Measurements from ENCODE around the gene SHROOM3. TPM values are rescaled to one million over a fixed set of nuclear protein-coding genes. Genes with fewer than 3 reads are reported as not detected.

Gene SHROOM3
- total RNA-seq, 2 donors from 2014 or later = not detected

DNA sequence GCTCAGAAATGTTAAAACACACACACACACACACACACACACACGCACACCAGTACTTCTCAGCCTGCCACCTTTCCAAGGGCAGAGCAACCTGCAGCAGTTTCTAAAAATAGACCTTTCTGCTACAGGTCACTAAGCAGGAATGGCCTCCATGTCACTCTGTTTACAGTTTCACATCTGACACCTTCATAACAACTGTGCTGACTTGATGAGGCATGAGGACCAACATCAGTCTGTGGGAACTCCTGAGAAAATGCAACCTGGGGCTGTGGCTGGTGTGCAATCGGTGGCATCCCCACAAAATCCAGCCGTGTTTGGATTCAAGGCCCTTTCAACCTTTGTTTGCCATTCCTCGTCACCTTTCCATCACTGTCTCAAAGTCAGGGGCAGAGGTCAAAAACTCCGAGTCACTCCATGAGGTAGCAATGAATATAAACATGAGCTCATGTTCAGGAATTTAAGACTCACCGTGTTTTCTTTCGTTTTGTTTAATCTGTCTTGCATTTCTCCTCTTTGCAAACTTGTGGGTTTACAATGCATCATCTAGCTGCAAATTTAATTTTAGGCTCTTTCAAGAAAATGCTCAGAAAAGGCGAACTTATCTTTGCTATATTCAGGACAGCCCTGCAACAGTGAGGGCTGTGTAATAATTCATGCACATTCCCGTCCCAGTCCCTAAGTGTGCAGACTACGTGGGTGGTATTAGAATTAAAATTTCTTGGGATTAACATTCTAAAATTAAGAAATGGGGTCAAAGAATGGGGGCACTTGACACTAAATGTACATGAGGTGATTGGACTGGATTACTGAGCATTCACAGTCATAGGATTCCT is 135.3 kb downstream of the SHROOM3 start:
- Mint-ChIP-seq H3K9me3 (no peaks in the 10 kb centered on the region), H3K36me3 (ENCODE audit: low read depth) (no peaks in the 10 kb centered on the region), H3K27me3 (peaks cover 30% of the 10 kb centered on the region), H3K4me1 (no peaks in the 10 kb centered on the region), H3K27ac (no peak overlapping the region), H3K4me3 (no peak overlapping the region)
- no peak for ATAC-seq (replicated peaks)

DNA sequence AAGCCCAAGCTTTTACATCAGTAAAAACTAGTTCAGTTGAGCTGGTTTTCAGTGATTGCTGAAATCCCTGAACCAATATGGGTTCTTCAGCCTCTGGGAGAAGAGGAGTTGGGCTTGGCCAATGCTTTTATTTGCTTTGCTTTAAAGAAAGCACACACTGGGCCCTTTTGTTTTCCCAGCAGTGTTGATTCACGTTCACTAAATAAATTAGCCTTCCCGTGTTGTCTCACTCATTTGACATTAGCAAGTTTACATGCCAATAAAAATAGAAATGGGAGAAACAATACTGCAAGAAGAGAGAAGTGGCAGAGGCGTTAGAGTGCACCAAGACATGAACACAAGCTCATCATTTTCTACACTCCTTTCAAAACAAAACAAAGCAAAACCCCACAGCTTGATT is 136.2 kb downstream of the SHROOM3 start:
- ATAC-seq (replicated peaks) = no peak
- Mint-ChIP-seq H3K4me1 (no peaks in the 10 kb centered on the region), H3K36me3 (ENCODE audit: low read depth) (no peaks in the 10 kb centered on the region), H3K9me3 (no peaks in the 10 kb centered on the region), H3K27ac (no peak overlapping the region), H3K4me3 (no peak overlapping the region), H3K27me3 (peaks cover 30% of the 10 kb centered on the region)

DNA sequence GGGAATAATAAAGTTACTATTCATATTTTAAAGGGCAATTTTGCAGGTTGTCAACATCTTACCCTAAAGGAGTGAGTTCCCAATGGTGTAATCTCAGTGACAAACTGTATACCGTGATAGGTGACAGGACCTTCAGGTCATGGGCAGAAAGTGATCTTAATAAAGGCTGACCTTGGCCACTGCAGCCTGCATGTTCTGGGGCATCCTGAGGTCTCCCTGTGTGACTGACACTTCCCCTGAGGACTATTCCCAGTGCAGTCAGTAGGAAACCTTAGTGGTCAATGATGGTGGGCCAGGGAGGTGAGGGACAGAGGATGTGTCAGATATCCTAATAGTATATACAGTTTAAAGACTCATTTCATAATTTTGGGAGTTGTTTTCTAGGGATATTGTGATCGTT is 137.2 kb downstream of the SHROOM3 start:
- no peak for ATAC-seq (replicated peaks)
- Mint-ChIP-seq H3K4me3 (no peak overlapping the region), H3K27ac (no peak overlapping the region), H3K27me3 (peaks cover 25% of the 10 kb centered on the region), H3K36me3 (ENCODE audit: low read depth) (no peaks in the 10 kb centered on the region), H3K9me3 (no peaks in the 10 kb centered on the region), H3K4me1 (no peaks in the 10 kb centered on the region)

DNA sequence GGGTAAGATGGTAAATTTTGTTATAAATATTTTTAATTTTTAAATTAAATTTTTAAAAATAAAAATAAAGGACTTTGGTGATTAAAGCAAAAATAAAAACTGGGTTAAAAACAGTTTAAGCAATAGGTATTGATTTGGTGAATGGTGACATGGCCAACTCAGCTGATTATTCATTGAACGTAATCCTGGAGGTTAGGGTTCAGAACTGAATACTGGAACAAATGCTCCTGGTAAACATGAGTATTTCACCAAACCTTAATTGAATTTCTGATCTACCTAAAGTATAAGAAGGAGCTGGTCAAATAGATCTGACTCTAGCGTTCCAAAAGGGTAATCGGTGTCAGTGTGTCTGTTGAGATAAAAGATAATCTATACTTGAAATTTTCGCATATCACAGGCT is 141.8 kb downstream of the SHROOM3 start:
- Mint-ChIP-seq H3K36me3 (ENCODE audit: low read depth) (no peaks in the 10 kb centered on the region), H3K4me1 (no peaks in the 10 kb centered on the region), H3K4me3 (no peak overlapping the region), H3K9me3 (no peaks in the 10 kb centered on the region), H3K27me3 (peaks cover 21% of the 10 kb centered on the region), H3K27ac (no peak overlapping the region)
- no peak for ATAC-seq (replicated peaks)

DNA sequence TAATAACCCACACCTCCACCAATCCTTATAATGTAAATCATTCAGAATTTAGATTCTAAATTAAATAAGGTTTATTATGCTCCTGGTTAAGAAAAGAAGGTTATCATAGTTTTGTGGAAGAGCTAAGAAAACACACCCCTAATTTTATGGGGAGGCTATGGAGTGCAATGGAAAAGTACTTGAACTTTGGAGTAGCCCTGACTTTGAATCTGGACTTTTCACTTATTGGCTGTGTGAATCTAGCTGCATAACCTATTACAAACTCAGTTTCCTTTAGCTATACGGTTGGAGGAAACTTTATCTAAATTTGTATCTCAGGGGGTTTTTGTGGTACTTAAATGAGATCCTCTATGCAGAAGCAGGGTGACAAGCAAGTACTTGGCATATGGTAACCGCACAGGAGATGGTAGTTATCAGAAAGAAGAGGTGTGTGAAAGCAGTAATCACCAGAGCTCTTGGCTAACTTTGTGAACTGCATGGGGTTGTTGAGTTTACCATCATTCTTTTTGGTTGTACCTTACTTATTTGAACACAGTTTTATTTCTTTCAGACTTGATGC is 143.1 kb downstream of the SHROOM3 start:
- Mint-ChIP-seq H3K27ac (no peak overlapping the region), H3K9me3 (no peaks in the 10 kb centered on the region), H3K4me3 (no peak overlapping the region), H3K4me1 (no peaks in the 10 kb centered on the region), H3K27me3 (peaks cover 25% of the 10 kb centered on the region), H3K36me3 (ENCODE audit: low read depth) (no peaks in the 10 kb centered on the region)
- ATAC-seq (replicated peaks) = no peak

DNA sequence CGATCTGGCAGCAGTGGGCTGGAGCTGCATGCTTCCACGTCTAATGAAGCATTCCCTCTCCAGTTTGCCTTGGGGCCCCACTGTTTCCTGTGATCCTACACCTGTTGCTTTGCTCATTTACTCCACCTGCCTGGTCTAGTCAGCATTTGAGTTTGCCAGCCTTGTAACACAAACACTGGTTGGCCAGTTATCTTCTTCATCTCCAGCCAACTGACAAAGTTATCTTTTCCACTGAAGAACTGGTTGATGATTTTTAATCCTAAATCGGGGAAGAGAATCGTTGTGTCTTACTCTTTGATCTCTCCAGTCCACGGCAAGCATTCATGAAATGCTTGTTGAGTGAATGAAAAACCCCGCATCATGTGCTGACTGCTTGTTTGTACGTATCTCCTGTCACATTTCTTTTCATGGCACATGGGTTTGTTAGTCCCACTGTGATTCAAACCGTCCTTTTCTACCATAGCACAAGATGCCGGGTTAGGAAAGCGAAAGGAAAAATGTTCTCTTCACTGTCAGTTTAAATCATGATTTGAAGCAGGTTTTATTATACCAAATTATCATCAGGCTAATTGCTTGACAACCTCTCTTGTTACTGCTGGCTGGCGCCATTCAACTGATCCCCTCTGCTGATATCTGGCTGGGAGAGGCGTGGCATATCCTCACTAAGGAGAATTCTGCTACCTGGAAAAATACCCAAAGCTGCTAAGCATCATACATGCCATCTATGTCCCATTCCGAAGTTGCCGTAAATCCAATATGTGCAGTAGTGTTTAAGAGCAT is 144.8 kb downstream of the SHROOM3 start:
- ATAC-seq (replicated peaks) = no peak
- no peak overlapping the region for H3K27ac Mint-ChIP-seq
- H3K4me1 Mint-ChIP-seq = no peaks in the 10 kb centered on the region
- no peaks in the 10 kb centered on the region for H3K36me3 Mint-ChIP-seq (ENCODE audit: low read depth)
- peaks cover 25% of the 10 kb centered on the region for H3K27me3 Mint-ChIP-seq
- no peaks in the 10 kb centered on the region for H3K9me3 Mint-ChIP-seq
- H3K4me3 Mint-ChIP-seq = no peak overlapping the region

DNA sequence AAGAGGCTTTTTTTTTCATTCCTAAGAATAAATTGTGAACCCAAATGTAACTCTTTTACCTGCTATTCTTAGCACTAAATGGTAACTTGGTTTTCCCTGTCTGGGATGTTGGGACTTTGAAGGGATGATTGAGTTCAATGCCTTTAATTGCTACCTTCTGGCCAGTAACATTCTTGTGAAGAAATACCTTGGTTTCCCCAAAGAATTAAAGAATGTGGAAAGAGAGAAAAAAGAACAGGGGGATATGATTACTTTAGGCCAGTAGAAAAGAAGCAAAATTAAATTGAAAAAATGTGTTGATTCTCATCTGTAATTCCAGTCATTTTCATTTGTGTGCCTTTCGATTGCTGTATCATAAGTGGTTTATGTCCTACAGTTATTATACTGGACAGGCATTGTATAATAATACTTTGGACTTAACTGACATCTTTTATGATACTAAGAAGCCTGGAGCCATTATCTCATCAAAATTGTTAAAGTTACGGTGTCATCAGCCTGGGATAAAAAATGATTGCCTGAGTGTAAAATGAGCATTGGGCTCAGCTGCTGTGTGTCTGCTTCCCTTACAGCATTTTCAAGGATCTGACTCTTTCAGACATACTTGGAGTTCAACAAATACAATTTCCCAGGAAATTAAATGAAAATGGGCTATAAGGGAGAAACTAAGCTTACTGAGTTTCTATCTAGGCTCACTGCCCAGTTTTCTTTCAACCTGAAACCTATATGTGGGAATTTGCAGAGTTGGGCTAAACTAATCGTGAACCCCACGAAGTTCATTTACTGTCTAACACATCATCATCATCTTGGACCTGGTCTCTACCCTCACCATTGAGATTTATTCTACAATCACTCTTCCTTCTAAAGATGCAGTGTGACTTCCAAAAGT is 146.3 kb downstream of the SHROOM3 start:
- Mint-ChIP-seq H3K36me3 (ENCODE audit: low read depth) (no peaks in the 10 kb centered on the region), H3K4me1 (no peaks in the 10 kb centered on the region), H3K9me3 (no peaks in the 10 kb centered on the region), H3K27me3 (peaks cover 36% of the 10 kb centered on the region), H3K27ac (no peak overlapping the region), H3K4me3 (no peak overlapping the region)
- ATAC-seq (replicated peaks) = no peak

DNA sequence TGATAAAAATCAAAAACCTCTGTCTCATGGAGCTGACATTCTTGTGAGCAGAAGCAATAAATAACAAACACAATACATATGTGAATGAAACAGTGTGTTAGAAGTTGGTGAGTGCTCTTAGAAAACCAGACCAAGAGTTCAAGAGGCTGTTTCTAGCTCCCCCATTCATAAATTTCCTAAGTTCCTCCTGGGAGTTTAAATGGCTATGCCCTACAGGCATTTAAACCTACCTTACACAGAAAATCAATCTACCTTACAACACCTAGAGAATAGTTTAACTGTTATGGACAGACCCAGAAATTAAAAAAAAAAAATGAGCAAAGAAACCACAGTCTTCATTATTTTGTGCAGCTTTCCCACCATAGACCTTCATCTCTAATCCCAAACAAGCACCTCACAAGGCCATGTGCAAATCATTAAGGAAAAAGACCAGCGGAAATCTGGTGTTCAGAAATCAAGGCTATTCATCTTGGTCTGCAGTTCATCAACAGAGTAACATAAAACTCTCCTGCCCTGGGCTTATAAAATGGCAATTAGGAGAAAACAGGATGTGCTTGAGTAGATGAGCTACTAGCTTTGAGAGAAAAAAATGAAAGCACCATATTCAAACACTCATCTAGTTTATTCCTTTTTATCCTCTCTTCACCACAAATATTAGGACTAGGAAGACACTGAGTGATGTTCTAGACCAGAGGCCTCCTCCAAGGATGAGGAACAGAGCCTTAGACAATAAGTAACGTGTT is 147.2 kb downstream of the SHROOM3 start:
- ATAC-seq (replicated peaks) = no peak
- no peak overlapping the region for H3K27ac Mint-ChIP-seq
- peaks cover 41% of the 10 kb centered on the region for H3K27me3 Mint-ChIP-seq
- H3K36me3 Mint-ChIP-seq (ENCODE audit: low read depth) = no peaks in the 10 kb centered on the region
- H3K4me1 Mint-ChIP-seq = no peaks in the 10 kb centered on the region
- H3K9me3 Mint-ChIP-seq = no peaks in the 10 kb centered on the region
- no peak overlapping the region for H3K4me3 Mint-ChIP-seq

DNA sequence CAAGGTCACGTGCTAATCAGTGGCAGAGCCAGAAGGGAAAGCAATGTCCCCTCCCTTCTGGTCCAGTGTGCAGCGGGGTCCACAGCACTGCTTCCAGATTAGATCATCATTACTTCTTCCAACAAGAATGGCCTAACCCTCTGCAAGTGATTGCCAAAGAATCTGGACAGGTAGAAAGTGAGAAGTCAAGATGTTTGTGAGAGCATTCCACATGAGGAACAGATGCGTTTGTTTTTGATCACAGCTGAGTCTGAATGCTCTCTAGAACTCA is 147.7 kb downstream of the SHROOM3 start:
- Mint-ChIP-seq H3K4me3 (no peak overlapping the region), H3K36me3 (ENCODE audit: low read depth) (no peaks in the 10 kb centered on the region), H3K4me1 (no peaks in the 10 kb centered on the region), H3K27me3 (peaks cover 45% of the 10 kb centered on the region), H3K9me3 (no peaks in the 10 kb centered on the region), H3K27ac (no peak overlapping the region)
- no peak for ATAC-seq (replicated peaks)

DNA sequence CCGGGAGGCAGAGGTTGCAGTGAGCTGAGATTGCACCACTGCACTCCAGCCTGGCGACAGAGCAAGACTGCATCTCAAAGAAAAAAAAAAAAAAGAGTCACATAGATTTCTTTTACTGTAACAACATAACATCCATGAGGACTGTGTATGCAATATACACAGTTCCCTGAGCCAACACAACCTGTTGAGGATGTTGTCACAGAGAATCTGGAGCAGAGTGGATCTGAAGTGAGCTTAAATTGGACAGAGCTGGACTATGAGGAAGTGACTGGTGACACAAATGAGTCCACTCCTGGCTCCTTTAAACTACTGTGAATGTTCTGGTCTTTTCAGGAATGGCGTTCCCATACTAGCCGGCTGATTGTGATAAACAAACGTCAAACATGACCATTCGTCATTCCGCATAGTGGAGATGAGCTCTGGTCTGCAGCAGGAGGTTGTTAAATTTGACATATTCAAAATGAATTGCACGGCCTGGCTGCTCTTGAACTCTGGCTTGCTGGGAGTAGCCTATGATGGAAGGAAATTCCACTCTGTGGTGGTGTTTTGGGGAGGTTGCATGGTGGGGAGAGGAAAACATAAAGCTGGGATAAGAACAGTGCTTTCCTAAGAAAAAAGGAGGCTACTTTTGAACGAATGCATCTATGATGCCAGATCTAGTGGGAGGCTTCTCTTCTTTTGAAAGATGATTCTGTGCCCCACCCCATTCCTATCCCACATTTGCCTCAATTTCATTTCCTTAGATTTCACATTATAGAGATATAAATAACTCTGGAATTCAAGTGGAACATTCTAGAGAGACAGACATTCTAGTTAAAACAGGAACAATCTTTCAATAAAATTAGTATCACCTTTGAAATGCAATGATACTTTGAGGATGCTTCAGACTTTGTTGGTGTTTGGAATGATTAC is 149.5 kb downstream of the SHROOM3 start:
- H3K9me3 Mint-ChIP-seq = no peaks in the 10 kb centered on the region
- H3K4me3 Mint-ChIP-seq = no peak overlapping the region
- no peak overlapping the region for H3K27ac Mint-ChIP-seq
- no peaks in the 10 kb centered on the region for H3K4me1 Mint-ChIP-seq
- peaks cover 56% of the 10 kb centered on the region for H3K27me3 Mint-ChIP-seq
- no peak for ATAC-seq (replicated peaks)
- no peaks in the 10 kb centered on the region for H3K36me3 Mint-ChIP-seq (ENCODE audit: low read depth)

DNA sequence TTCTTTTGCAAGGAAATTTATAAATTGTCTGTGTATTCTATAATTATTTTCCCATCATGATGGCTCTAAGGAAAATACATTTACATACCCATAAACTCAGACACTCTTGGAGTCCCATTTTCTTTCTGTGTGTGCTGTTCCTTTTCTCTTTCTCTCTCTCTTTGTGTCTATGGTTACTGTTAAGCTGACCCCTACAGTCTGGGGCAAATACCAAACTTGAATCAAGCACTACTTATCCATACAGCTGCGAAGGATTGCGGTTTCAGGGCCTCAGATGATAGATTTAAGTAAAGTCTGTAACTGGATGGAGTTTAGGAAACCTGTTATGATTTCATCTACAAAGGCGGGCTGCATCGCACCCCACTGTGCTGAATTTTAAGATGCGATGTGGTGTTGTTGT is 150.2 kb downstream of the SHROOM3 start:
- Mint-ChIP-seq H3K4me3 (peak overlapping the region; percentile 36), H3K9me3 (no peaks in the 10 kb centered on the region), H3K27me3 (peaks cover 52% of the 10 kb centered on the region), H3K27ac (no peak overlapping the region), H3K36me3 (ENCODE audit: low read depth) (no peaks in the 10 kb centered on the region), H3K4me1 (no peaks in the 10 kb centered on the region)
- no peak for ATAC-seq (replicated peaks)

DNA sequence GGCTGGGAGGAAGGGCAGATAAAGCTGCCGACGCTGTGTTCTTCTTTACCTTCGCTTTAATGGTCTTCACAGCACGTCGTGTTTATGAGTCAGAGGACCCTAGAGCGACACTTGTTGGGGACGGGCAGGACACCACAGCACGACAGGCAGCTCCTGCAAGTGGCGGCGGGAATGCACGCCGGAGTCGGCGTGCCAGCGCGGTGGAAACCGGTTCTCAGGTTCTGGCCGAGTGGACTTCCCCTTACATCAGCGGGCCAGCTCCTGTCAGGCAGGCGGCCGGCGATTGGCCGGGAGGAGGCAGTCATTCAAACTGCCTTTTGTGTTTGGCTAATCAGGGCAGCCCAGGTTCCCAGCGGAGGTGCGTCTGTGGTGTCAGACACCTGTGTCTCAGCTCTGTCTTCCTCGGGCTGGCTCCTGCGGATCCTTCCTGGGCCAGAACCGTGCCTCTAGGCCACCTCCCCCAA is 150.9 kb downstream of the SHROOM3 start:
- ATAC-seq (replicated peaks) = peak; percentile 34

DNA sequence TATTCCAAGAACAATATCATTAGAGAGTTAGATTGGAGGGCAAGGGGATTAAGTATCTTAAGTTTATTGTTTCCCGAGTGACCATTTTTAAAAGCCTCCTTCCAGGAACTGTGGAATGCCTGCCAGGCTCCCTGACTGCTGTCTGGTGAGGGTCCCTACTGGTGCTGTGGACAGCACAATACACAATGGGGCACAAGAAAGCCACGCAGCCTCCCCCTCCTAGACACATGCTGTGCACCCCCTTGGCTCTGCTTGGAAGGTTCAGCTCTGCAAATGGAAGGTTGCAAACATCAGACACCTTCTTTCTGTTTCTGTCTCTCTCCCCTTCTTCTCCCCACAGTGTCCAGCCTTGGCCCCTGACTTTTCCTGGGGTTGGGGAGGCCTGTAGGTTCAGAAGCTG is 153.2 kb downstream of the SHROOM3 start:
- H3K4me3 Mint-ChIP-seq = no peak overlapping the region
- no peaks in the 10 kb centered on the region for H3K4me1 Mint-ChIP-seq
- H3K36me3 Mint-ChIP-seq (ENCODE audit: low read depth) = no peaks in the 10 kb centered on the region

More for the DNA sequence above, 150.9 kb downstream of the SHROOM3 start:
- Mint-ChIP-seq H3K4me1 (no peaks in the 10 kb centered on the region), H3K27me3 (peaks cover 56% of the 10 kb centered on the region), H3K36me3 (ENCODE audit: low read depth) (no peaks in the 10 kb centered on the region), H3K9me3 (no peaks in the 10 kb centered on the region), H3K4me3 (peak overlapping the region; percentile 36), H3K27ac (no peak overlapping the region)

More for the DNA sequence above, 153.2 kb downstream of the SHROOM3 start:
- Mint-ChIP-seq H3K27me3 (peaks cover 56% of the 10 kb centered on the region), H3K27ac (no peak overlapping the region), H3K9me3 (no peaks in the 10 kb centered on the region)
- ATAC-seq (replicated peaks) = no peak
